ENCODE measurements around the gene OSM. TPM values are rescaled to one million over a fixed set of nuclear protein-coding genes. Genes with fewer than 3 reads are reported as not detected.

The OSM gene
- total RNA-seq, 4 donors from 2014 or later: 0.76 to 8.8 (median 0.76) TPM; not detected in 1

DNA sequence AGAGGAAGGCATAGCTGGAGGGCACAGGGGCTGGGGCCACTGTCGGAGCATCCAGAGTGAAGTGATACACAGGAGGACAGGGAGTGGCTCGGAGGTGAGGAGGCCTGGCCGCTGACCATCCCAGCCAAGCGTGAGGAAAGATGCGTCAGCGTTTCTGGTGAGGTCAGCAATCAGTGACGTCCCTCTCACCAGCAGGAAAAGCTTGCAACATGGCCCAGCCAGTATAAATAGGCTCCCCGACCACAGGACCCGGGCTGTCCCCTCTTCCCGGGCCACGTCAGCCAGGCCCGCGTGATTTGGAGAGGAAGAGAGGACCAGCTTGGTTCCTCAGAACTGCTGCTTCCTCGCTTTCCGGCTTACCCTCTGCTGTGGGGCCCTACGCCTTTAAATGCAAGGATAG is 4.2 kb upstream of the OSM start:
- no peaks in the 10 kb centered on the region for H3K27me3 ChIP-seq
- H3K27ac ChIP-seq: no peak overlapping the region
- no peak overlapping the region for H3K4me3 ChIP-seq
- no peak for DNase-seq
- no peaks in the 10 kb centered on the region for H3K36me3 ChIP-seq
- H3K9me3 ChIP-seq: no peaks in the 10 kb centered on the region
- intact Hi-C loops (cut with DNase I; ENCODE audit: low total_unique reads): no loop called here
- no peaks in the 10 kb centered on the region for H3K4me1 ChIP-seq
- TF ChIP-seq, protein P1, sequence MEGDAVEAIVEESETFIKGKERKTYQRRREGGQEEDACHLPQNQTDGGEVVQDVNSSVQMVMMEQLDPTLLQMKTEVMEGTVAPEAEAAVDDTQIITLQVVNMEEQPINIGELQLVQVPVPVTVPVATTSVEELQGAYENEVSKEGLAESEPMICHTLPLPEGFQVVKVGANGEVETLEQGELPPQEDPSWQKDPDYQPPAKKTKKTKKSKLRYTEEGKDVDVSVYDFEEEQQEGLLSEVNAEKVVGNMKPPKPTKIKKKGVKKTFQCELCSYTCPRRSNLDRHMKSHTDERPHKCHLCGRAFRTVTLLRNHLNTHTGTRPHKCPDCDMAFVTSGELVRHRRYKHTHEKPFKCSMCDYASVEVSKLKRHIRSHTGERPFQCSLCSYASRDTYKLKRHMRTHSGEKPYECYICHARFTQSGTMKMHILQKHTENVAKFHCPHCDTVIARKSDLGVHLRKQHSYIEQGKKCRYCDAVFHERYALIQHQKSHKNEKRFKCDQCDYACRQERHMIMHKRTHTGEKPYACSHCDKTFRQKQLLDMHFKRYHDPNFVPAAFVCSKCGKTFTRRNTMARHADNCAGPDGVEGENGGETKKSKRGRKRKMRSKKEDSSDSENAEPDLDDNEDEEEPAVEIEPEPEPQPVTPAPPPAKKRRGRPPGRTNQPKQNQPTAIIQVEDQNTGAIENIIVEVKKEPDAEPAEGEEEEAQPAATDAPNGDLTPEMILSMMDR (IDR thresholded peaks at IDR 0.05): no peak
- TF ChIP-seq POLR2A (IDR thresholded peaks at IDR 0.05): no peak

DNA sequence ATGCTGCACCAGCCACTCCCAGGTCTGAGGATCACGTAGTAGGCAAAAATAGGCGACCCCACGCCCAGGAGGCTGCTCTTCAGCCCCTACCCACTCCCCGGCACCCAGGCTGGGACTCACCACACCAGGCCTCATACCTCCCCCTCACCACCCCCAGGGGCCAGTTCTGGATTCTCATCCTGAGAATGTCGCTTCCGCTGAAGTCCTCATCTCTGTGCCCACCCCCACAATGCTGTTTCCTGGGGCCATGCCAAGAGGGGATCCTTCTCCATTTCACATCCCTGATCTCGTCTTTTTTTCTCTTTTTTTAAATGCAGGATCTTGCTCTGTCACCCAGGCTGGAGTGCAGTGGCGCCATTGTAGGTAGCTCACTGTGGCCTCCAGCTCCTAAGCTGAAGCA is 1.7 kb upstream of the OSM start:
- H3K9me3 ChIP-seq: no peaks in the 10 kb centered on the region
- no peaks in the 10 kb centered on the region for H3K36me3 ChIP-seq
- H3K4me1 ChIP-seq: peaks cover 0 to under 1% of the 10 kb centered on the region in 2 donors
- DNase-seq: no peak
- H3K27ac ChIP-seq: no peak overlapping the region
- no peaks in the 10 kb centered on the region for H3K27me3 ChIP-seq
- TF ChIP-seq POLR2A (IDR thresholded peaks at IDR 0.05): no peak
- TF ChIP-seq, protein P1 (IDR thresholded peaks at IDR 0.05): no peak
- intact Hi-C loops (cut with DNase I; ENCODE audit: low total_unique reads): no loop called here
- H3K4me3 ChIP-seq: no peak overlapping the region

DNA sequence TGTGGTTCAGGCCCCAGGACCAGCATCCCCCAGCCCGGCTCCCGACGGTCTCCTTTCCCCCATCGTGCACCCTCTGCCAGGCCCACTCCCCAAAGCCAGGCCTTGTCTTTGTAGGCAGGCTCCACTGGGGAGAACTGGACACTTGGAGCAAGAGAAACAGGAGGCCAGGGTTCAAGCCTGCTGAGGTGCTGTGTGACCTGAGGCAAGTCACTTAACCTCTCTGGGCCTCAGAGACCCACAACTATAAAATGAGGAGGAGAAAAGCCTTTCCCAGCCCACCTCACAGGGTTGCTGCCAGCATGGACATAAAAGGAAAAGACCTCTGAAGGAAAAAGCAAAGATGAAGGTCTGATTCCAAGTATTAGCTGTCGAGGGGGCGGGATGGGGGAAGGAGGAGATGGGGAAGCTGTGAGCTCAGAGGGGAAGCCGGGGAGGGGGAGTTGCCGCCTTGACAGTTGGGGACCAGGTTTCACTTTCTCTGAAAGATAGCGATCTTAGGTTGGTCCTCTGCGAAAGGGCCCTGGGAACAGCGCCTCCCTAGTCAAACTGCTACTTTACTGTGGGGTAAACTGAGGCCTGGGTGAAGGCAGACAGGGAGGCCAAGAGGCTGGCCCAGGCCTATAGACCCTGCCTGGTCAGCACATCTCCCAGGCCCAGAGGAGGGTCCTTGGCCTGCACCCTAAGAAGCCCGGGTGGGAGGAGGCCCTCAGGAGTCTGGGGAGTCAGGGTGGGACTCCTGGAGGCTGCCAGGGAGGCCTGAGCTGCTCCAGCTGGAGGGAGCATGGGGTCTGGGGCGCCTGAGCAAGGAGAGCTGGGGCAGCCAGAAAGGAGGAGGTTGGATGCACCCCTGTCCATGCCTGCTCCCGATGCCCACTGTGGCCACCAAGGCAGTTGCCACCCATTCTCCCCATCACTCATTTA is 991 bp upstream of the OSM start:
- Histone ChIP-seq H3K4me3 (no peak overlapping the region), H3K27ac (no peak overlapping the region), H3K4me1 (peaks cover 0 to 5% of the 10 kb centered on the region in 2 donors), H3K27me3 (no peaks in the 10 kb centered on the region), H3K36me3 (no peaks in the 10 kb centered on the region), H3K9me3 (no peaks in the 10 kb centered on the region)
- no peak for DNase-seq
- intact Hi-C loops (cut with DNase I; ENCODE audit: low total_unique reads): no loop called here
- TF ChIP-seq, protein P1 (IDR thresholded peaks at IDR 0.05): no peak

DNA sequence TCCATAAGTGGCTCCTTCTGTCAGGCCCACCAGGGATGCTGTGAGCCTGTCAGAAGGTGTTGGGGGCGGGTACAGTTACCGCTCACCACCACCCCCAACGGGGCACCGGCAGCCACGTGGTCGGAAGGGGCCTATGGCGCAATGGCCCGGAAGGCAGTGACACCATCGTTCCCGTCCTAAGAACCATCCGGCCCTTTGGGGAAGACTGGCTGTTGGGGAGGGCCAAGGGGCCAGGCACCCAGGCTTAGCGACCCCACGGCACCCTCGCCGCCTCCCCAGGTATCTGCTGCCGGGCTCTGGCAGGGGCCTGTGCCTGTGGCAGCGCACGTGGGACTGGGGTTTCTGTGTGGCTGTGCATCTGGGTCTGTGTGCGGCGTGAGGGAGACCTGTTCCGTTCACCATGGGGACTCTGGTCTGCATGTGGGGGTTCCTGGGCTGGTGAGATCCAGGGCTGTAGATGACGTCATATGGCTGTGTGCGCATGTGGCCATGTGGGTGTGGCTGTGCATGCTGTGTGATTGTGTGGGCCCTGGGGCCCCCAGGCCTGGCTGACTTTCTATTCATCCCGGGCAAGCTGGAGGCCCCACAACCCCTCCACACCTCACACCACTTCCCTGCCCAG is 717 bp downstream of the OSM start:
- no peak overlapping the region for H3K27ac ChIP-seq
- H3K27me3 ChIP-seq: no peaks in the 10 kb centered on the region
- TF ChIP-seq POLR2A (IDR thresholded peaks at IDR 0.05): no peak
- TF ChIP-seq, protein P1 (IDR thresholded peaks at IDR 0.05): no peak
- intact Hi-C loops (cut with DNase I; ENCODE audit: low total_unique reads): no loop called here
- no peaks in the 10 kb centered on the region for H3K9me3 ChIP-seq
- peaks cover 0 to 5% of the 10 kb centered on the region in 2 donors for H3K4me1 ChIP-seq
- H3K4me3 ChIP-seq: no peak overlapping the region
- H3K36me3 ChIP-seq: no peaks in the 10 kb centered on the region
- DNase-seq: no peak

DNA sequence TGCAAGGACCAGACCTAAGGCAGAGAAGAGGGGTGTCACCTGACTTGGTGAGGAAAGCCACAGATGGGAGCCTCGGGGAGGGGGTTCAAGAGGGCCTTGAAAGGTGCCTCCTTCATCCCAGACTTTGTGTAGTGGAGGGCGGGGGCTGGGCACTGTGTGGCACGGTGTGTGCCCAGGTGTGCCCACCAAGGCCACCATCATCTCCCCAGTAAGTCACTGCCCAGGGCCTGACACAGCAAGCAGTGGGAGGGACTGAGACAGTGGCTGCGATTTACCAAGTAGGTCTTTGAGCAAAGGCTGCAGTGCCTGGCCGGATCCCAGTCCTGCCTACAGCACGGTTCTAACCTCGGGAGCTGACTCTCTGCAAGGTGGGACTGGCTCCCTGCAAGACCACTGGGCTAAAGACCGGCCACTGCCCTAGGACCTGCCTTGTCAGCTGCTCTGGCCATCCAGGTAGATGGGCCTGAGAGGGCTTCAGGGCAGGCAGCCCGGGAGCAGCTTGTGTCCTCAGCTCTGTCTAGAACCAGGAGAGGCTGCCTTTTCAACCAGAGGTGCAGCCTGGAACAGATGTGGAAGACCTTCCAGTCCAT is 1.4 kb downstream of the OSM start:
- Histone ChIP-seq H3K4me1 (peaks cover 0 to 5% of the 10 kb centered on the region in 2 donors), H3K9me3 (no peaks in the 10 kb centered on the region), H3K36me3 (no peaks in the 10 kb centered on the region), H3K4me3 (no peak overlapping the region), H3K27me3 (no peaks in the 10 kb centered on the region), H3K27ac (no peak overlapping the region)
- no peak for DNase-seq
- no peak for TF ChIP-seq POLR2A (IDR thresholded peaks at IDR 0.05)
- TF ChIP-seq, protein P1 (IDR thresholded peaks at IDR 0.05): no peak
- intact Hi-C loops (cut with DNase I; ENCODE audit: low total_unique reads): no loop called here
